Testis (tissue), 2 donors: ENCODE measurements around the gene MAST4.

Source experiments
- POLR2A ChIP-seq: fragments of 450-650 bp; IDR thresholded peaks from one replicate; pipeline ENCODE4 v1.6.1; 2017; ENCODE audit warnings: antibody characterized with exemption, mild to moderate bottlenecking, moderate library complexity
- TF ChIP-seq, protein P1 (sequence below), 3 experiments: fragments of 450-650 bp in 2 of 3; fragments of 200-600 bp in 1 of 3; sonication (generic) in 1 of 3; IDR thresholded peaks; one replicate each; pipeline ENCODE4 v1.5.1; 2016 to 2019; ENCODE audit warnings: antibody characterized with exemption in 3 of 3, mild to moderate bottlenecking in 2 of 3, moderate library complexity in 1 of 3

DNA sequence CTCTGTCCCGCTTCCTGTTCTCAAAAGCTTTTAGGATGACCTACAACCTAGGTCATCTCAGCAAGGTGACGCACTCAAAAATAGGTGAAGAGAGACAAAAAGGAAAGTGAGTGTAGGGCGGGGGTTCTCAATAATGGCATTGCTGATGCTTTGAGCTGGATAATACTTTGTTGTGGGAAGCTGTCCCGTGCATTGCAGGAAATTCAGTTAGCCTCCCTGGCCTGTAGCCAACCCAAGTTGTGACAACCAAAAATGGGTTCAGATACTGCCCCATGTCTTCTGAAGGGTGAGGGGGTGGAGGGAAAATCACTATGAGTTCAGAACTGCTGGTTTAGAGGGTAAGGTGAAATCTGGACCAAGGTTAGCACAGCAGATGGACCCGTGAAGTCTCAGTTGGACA lies 151.4 kb downstream of the MAST4 start:
- TF ChIP-seq, protein P1, sequence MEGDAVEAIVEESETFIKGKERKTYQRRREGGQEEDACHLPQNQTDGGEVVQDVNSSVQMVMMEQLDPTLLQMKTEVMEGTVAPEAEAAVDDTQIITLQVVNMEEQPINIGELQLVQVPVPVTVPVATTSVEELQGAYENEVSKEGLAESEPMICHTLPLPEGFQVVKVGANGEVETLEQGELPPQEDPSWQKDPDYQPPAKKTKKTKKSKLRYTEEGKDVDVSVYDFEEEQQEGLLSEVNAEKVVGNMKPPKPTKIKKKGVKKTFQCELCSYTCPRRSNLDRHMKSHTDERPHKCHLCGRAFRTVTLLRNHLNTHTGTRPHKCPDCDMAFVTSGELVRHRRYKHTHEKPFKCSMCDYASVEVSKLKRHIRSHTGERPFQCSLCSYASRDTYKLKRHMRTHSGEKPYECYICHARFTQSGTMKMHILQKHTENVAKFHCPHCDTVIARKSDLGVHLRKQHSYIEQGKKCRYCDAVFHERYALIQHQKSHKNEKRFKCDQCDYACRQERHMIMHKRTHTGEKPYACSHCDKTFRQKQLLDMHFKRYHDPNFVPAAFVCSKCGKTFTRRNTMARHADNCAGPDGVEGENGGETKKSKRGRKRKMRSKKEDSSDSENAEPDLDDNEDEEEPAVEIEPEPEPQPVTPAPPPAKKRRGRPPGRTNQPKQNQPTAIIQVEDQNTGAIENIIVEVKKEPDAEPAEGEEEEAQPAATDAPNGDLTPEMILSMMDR (IDR thresholded peaks at IDR 0.05), result no peak
- TF ChIP-seq POLR2A, result no peak
